T-helper 1 cell treated with Interleukin-12 subunit alpha and Interleukin-12 subunit beta and Interleukin-4 antibody, amounts not matched to agents 30 μg/mL and 1 μg/mL, for 36 hours (primary cell): ENCODE measurements around the gene DCXR.

Experiments
- H3K27ac Mint-ChIP-seq: one replicate; pipeline ENCODE4 v1.8.0; 2021; ENCODE audit warnings: mild to moderate bottlenecking, mixed read lengths
- H3K27me3 Mint-ChIP-seq: one replicate; pipeline ENCODE4 v1.8.0; 2021; ENCODE audit warnings: low read depth, mixed read lengths
- H3K36me3 Mint-ChIP-seq: one replicate; pipeline ENCODE4 v1.8.0; 2021; ENCODE audit warnings: low read depth, mixed read lengths
- H3K4me1 Mint-ChIP-seq: one replicate; pipeline ENCODE4 v1.8.0; 2021; ENCODE audit warnings: low read depth, mixed read lengths
- H3K4me3 Mint-ChIP-seq: one replicate; pipeline ENCODE4 v1.8.0; 2021; ENCODE audit warnings: mild to moderate bottlenecking, moderate library complexity, mixed read lengths
- H3K9me3 Mint-ChIP-seq: one replicate; pipeline ENCODE4 v1.8.0; 2021; ENCODE audit warnings: mixed read lengths

DCXR gene

GRCh38 chr17:82000803-82001570, 36.5 kb downstream of the DCXR start:
- no peaks in the 10 kb centered on the region for H3K9me3 Mint-ChIP-seq
- no peak overlapping the region for H3K27ac Mint-ChIP-seq
- no peaks in the 10 kb centered on the region for H3K4me1 Mint-ChIP-seq
- H3K4me3 Mint-ChIP-seq: no peak overlapping the region
- no peaks in the 10 kb centered on the region for H3K27me3 Mint-ChIP-seq
- no peaks in the 10 kb centered on the region for H3K36me3 Mint-ChIP-seq

- H3K27me3 Mint-ChIP-seq: no peaks in the 10 kb centered on the region
- H3K4me1 Mint-ChIP-seq: no peaks in the 10 kb centered on the region
- H3K4me3 Mint-ChIP-seq: no peak overlapping the region
- H3K9me3 Mint-ChIP-seq: no peaks in the 10 kb centered on the region
- no peak overlapping the region for H3K27ac Mint-ChIP-seq
- no peaks in the 10 kb centered on the region for H3K36me3 Mint-ChIP-seq
These were observed 37.3 kb downstream of the DCXR start for GRCh38 chr17:81999976-82000802.

GRCh38 chr17:81999587-81999975, 37.9 kb downstream of the DCXR start:
- Mint-ChIP-seq H3K27me3 (no peaks in the 10 kb centered on the region), H3K36me3 (no peaks in the 10 kb centered on the region), H3K4me1 (no peaks in the 10 kb centered on the region), H3K4me3 (no peak overlapping the region), H3K27ac (no peak overlapping the region), H3K9me3 (no peaks in the 10 kb centered on the region)

DNA sequence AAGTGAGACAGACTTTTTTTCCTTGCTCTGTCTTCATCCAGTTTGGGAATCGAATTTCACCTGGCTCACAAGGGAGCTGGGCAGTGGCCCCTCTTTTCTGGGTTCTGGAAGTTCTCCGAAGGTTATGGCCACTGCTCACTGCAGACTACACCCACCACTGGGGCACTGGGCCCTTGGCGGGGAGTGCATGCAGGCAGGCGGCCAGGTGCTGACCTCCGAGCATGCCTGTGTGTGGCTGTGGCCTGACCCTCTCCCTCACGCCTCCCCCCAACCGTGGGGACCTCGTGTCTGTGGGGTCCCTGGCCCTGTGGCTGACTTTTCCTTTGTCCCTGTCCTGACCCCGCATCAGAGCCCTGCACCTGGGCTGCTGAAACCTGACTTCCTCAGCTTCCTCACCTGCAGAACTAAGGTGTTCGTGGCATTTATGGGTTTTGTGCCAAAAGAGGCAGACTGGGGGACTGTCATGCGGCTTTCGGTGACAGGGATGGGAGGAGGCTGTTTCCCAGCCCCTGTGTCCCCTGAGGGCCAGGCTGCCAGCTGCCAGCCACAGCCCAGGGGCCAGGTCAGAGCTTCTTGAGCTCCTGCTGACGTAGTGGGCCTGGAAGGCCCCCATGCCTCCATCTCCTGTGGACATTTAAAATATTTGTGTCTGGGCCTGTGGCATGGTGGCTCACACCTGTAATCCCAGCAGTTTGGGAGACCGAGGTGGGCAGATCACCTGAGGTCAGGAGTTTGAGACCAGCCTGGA, 38.6 kb downstream of the DCXR start:
- no peak overlapping the region for H3K27ac Mint-ChIP-seq
- no peaks in the 10 kb centered on the region for H3K27me3 Mint-ChIP-seq
- H3K4me3 Mint-ChIP-seq: no peak overlapping the region
- H3K9me3 Mint-ChIP-seq: no peaks in the 10 kb centered on the region
- H3K36me3 Mint-ChIP-seq: no peaks in the 10 kb centered on the region
- H3K4me1 Mint-ChIP-seq: no peaks in the 10 kb centered on the region

GRCh38 chr17:81998212-81998611, 39.3 kb downstream of the DCXR start:
- H3K4me3 Mint-ChIP-seq: no peak overlapping the region
- H3K27me3 Mint-ChIP-seq: no peaks in the 10 kb centered on the region
- no peaks in the 10 kb centered on the region for H3K36me3 Mint-ChIP-seq
- H3K27ac Mint-ChIP-seq: no peak overlapping the region
- H3K9me3 Mint-ChIP-seq: no peaks in the 10 kb centered on the region
- H3K4me1 Mint-ChIP-seq: no peaks in the 10 kb centered on the region

DNA sequence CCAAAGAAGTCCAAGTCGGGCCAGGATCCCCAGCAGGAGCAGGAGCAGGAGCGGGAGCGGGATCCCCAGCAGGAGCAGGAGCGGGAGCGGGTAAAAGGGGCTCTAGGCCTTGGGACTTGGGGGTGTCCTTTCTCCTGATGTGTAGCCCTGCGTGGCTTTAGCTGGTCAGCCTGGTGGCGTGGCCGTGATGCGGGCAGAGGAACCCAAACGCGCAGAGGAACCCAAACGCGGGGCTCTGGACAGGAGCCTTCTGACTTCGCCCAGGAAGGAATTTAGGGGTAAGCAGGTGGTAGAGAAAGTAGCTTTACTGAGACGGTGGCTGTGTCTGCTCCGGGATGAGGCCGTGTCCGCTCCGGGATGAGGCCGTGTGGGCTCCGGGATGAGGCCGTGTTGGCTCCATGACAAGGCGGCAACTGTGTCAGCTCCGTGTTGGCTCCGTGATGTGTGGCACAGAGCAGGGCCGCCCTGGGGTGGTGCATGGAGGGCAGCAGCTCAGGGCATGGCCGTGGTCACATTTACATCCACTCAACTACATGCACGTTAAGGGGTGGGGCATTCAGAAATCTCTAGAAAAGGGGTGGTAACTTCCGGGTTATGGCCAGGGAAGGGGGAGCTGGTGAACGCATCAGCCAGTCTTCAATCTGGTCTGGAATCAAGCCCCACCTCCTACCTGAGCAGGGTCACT, 40.6 kb downstream of the DCXR start:
- Mint-ChIP-seq H3K4me1 (no peaks in the 10 kb centered on the region), H3K27ac (no peak overlapping the region), H3K36me3 (no peaks in the 10 kb centered on the region), H3K9me3 (no peaks in the 10 kb centered on the region), H3K4me3 (no peak overlapping the region), H3K27me3 (no peaks in the 10 kb centered on the region)

- H3K9me3 Mint-ChIP-seq: no peaks in the 10 kb centered on the region
- H3K4me3 Mint-ChIP-seq: no peak overlapping the region
- H3K4me1 Mint-ChIP-seq: no peaks in the 10 kb centered on the region
- no peaks in the 10 kb centered on the region for H3K36me3 Mint-ChIP-seq
- no peak overlapping the region for H3K27ac Mint-ChIP-seq
- H3K27me3 Mint-ChIP-seq: no peaks in the 10 kb centered on the region
These were observed 41.2 kb downstream of the DCXR start for GRCh38 chr17:81996232-81996756.

DNA sequence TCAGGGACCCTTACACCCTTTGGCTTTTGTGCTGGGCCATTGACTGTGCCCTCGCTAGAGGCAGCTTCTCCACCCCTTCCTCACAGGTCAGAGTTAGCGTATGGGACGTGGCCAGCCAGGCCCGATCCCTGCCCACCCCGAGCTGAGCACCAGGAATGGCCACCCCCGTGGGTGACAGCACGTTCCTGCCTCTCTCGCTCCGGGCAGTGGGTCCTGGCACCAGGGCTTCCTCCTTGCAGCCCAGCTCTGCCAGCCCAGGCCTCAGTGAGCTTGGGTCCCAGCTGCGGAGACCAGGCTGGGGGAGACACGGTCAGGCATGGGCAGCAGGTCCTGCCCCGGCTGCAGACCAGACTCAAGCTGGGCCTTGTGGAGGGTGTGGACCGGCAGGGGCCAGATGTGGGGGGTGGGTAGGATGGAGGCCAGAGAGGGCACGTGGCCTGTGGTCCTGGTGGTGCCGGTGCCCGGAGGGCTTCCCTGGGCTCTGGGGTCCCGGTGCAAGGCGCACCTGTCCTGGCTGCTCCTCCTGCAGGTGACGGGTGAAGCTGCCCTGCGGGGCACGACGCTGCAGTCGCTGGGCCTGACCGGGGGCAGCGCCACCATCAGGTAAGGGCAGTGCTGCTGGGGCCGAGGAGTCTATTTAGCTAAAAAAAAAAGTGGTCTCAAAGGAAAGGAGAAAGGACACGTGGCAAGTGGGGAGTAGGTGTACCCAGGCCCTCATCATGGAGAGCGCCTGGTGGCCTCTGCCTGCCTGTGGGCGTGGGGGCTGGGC, 41.9 kb downstream of the DCXR start:
- Mint-ChIP-seq H3K4me3 (no peak overlapping the region), H3K9me3 (no peaks in the 10 kb centered on the region), H3K27me3 (no peaks in the 10 kb centered on the region), H3K27ac (no peak overlapping the region), H3K4me1 (no peaks in the 10 kb centered on the region), H3K36me3 (no peaks in the 10 kb centered on the region)

DNA sequence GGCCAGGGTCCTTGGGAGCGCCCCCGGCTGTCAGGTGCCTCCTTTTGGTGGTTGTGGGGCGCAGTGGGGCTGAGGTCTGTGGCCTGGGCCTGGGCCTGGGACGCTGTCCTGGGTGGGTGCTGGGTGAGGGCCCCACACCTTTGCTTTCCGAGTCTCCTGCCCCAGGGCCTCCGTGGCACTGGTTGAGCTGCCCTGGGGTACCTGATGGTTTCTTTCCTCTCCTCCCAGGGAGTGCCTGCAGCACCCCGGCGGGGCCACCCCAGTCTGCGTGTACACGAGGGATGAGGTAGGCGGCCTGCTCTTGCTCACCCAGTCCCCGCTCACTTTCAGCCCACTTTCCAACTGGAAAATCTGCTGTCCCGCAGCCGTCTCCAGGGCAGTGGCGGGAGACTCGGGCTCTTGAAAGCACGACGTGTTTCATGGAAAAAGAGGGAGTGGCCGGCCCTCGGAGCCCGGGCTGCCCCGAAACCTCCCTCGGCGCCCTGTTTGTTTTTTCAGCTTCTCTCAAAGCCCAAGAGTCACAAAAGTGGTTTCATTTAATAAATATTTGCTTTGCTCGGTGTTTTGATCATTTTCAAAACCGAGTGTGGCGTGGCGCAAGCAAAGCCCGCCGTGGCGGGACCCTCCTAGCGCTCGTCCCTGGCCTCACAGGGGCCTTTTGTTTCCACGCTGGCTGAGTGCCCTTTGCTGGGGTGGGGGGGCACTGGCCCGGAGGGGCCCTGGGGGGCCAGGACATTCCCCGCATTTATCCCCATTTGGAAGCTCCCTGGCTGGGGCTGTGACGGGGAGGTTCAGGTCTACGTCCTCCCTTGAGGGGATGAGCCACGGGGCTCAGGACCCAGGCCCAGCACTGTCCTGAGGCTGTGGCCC, 42.7 kb downstream of the DCXR start:
- no peak overlapping the region for H3K27ac Mint-ChIP-seq
- H3K4me1 Mint-ChIP-seq: no peaks in the 10 kb centered on the region
- no peaks in the 10 kb centered on the region for H3K27me3 Mint-ChIP-seq

GRCh38 chr17:81993729-81994592, 43.5 kb downstream of the DCXR start:
- no peaks in the 10 kb centered on the region for H3K36me3 Mint-ChIP-seq
- no peaks in the 10 kb centered on the region for H3K4me1 Mint-ChIP-seq
- H3K4me3 Mint-ChIP-seq: no peak overlapping the region
- no peaks in the 10 kb centered on the region for H3K27me3 Mint-ChIP-seq
- H3K9me3 Mint-ChIP-seq: no peaks in the 10 kb centered on the region
- H3K27ac Mint-ChIP-seq: no peak overlapping the region

More for the DNA sequence above, 42.7 kb downstream of the DCXR start:
- Mint-ChIP-seq H3K9me3 (no peaks in the 10 kb centered on the region), H3K4me3 (no peak overlapping the region), H3K36me3 (no peaks in the 10 kb centered on the region)

- H3K4me1 Mint-ChIP-seq: no peaks in the 10 kb centered on the region
- no peaks in the 10 kb centered on the region for H3K36me3 Mint-ChIP-seq
- H3K27ac Mint-ChIP-seq: no peak overlapping the region
- no peaks in the 10 kb centered on the region for H3K9me3 Mint-ChIP-seq
- H3K27me3 Mint-ChIP-seq: no peaks in the 10 kb centered on the region
- no peak overlapping the region for H3K4me3 Mint-ChIP-seq
These were observed 45.0 kb downstream of the DCXR start for GRCh38 chr17:81992306-81993102.
